ENCODE measurements around the gene SLC2A6. TPM values are rescaled to one million over a fixed set of nuclear protein-coding genes. Genes with fewer than 3 reads are reported as not detected.

SLC2A6 gene
- total and polyA plus RNA-seq, 11 donors: 1.8 to 10.4 (median 3.2) TPM

DNA sequence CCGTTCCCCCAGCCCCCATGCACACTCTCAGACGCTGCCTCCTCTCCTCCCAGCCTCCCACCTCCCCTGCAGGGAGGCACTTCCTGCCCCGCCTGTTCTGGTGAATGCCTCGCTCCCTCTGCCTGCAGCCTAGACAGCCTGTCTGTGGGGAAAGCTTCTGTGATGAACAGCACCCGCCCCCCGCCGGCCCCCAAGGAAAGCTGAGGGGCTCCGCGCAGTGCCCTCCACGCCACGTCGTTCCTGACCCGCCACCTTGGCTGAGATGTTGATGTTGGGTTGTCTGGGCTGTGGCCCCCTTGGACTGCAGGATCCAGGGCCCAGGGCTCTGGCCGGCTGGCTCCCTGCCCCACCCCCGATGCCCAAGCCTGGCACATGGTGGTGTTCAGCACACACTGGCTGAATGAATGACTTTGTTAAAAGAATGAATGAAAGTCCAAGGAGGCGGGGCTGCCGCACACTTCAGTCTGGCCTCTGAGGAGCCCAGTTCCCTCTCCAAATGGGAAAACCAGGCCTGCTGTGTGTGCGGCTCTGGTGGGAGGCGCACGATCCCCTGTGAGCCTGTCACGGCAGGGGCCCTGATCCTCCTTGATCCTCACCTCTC lies 47.9 kb upstream of the SLC2A6 start:
- peak in 2 of 4 donors; percentile 13 to 37 for ATAC-seq
- Histone ChIP-seq H3K4me1 (peaks cover 3 to 43% (median 27%) of the 10 kb centered on the region in 12 donors), H3K27ac (peak overlapping the region in 8 of 12 donors; percentile 1 to 62 (median 32)), H3K36me3 (no peaks in the 10 kb centered on the region), H3K27me3 (peaks cover 0 to 18% (median 0%) of the 10 kb centered on the region in 9 donors), H3K9me3 (no peaks in the 10 kb centered on the region), H3K4me3 (peak overlapping the region in 2 of 12 donors; percentile 12 to 19)
- TF ChIP-seq POLR2A (IDR thresholded peaks at IDR 0.05): no peak
- TF ChIP-seq, protein P1, sequence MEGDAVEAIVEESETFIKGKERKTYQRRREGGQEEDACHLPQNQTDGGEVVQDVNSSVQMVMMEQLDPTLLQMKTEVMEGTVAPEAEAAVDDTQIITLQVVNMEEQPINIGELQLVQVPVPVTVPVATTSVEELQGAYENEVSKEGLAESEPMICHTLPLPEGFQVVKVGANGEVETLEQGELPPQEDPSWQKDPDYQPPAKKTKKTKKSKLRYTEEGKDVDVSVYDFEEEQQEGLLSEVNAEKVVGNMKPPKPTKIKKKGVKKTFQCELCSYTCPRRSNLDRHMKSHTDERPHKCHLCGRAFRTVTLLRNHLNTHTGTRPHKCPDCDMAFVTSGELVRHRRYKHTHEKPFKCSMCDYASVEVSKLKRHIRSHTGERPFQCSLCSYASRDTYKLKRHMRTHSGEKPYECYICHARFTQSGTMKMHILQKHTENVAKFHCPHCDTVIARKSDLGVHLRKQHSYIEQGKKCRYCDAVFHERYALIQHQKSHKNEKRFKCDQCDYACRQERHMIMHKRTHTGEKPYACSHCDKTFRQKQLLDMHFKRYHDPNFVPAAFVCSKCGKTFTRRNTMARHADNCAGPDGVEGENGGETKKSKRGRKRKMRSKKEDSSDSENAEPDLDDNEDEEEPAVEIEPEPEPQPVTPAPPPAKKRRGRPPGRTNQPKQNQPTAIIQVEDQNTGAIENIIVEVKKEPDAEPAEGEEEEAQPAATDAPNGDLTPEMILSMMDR (IDR thresholded peaks at IDR 0.05): peak in 1 of 12 donors; percentile 20
- peak in 1 of 5 donors; percentile 35 for DNase-seq
- intact Hi-C loops (cut with DNase I): no loop called here
- WGBS, 4 donors: 41 to 48% (median 46%) methylated on average over 16 to 21 of the region's 21 CpGs

DNA sequence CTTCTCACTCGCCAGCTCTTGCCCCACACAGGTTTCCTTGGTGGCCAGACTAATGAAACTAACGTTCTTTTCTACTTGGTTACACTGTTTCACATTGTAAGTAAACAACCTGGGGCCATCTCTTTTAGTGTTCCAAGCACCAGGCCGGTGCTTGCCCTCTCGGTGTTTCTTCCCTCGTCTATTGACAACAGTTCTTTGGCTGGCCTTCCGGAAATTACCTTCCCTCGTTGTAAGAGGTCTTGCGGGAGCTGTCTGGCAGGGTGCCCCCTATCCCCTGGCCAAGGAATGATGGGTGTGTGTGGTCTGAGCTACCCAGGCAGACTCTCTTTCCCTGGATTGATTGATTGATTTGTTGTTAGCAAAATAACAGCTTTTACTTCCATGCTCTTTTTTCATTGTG lies 46.8 kb upstream of the SLC2A6 start:
- 59 to 77% (median 72%) methylated on average over 8 of the region's 8 CpGs for WGBS, 4 donors
- peaks cover 3 to 43% (median 26%) of the 10 kb centered on the region in 12 donors for H3K4me1 ChIP-seq
- intact Hi-C loops (cut with DNase I): no loop called here
- peaks cover 0 to 11% (median 0%) of the 10 kb centered on the region in 9 donors for H3K27me3 ChIP-seq
- no peaks in the 10 kb centered on the region for H3K9me3 ChIP-seq
- H3K4me3 ChIP-seq: no peak overlapping the region
- TF ChIP-seq, protein P1 (IDR thresholded peaks at IDR 0.05): no peak
- no peak for TF ChIP-seq POLR2A (IDR thresholded peaks at IDR 0.05)
- ATAC-seq (no peak), DNase-seq (peak in 2 of 5 donors; percentile 16 to 20)
- H3K27ac ChIP-seq: no peak overlapping the region
- H3K36me3 ChIP-seq: no peaks in the 10 kb centered on the region

DNA sequence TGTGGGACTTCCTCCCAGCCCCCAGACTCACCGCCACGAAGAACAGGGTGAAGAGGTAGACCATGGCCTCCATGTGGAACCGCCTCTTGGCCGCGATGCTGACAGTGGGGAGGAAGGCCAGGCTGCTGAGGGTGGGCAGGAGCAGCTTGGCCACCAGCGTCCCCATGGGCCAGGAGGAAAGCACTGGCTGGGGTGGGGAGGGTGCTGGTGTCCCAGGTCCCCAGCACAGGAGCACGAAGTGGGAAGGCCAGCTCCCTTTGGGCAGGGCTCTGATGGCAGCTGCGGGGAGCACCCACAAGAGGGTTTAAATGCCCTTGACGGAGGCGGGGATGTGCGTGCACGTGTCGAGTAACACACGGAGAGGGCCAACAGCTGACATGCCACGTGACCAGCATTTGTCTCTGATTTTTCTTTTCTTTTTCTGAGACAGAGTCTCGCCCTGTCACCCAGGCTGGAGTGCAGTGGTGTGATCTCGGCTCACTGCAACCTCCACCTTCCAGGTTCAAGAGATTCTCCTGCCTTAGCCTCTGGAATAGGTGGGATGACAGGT lies 45.9 kb upstream of the SLC2A6 start, which contains the start of gene MYMK:
Gene MYMK (minus strand): TSS at position 281 of the 550 bp plus-strand sequence. CDS start 115 bp downstream, at position 166.
- 93 to 99% (median 97%) methylated on average over 16 to 17 of the region's 17 CpGs for WGBS, 4 donors
- ATAC-seq: no peak
- Histone ChIP-seq H3K9me3 (no peaks in the 10 kb centered on the region), H3K27ac (no peak within 1 kb of the TSS), H3K36me3 (no peaks in the 10 kb centered on the region), H3K4me1 (peaks cover 3 to 43% (median 26%) of the 10 kb centered on the region in 12 donors), H3K27me3 (peaks cover 0 to 11% (median 0%) of the 10 kb centered on the region in 9 donors), H3K4me3 (no peak within 1 kb of the TSS)
- DNase-seq: peak in 2 of 5 donors; percentile 20 to 30
- intact Hi-C loops (cut with DNase I): no loop called here
- TF ChIP-seq, protein P1 (IDR thresholded peaks at IDR 0.05): no peak
- no peak for TF ChIP-seq POLR2A (IDR thresholded peaks at IDR 0.05)

DNA sequence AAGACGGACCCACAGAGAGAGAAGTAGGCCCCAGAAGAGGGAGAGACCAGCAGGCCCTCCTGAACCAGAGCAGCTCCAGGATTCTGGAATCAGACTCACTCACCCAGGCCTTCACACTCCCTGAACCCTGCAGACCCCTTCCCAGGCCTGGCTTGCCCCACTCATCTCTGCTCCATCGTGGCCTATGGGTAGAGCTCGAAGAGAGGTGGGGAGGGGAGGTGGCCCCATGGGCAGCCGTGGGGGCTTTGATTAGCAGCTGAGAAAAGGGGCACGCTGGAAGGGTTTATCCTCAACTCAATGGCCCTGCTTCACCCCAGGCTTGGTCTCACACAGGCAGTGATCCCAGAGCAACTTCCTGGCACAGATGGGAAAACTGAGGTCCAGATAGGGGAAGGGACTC lies 45.2 kb upstream of the SLC2A6 start:
- Histone ChIP-seq H3K4me1 (peaks cover 3 to 37% (median 26%) of the 10 kb centered on the region in 12 donors), H3K27ac (no peak overlapping the region), H3K4me3 (no peak overlapping the region), H3K9me3 (no peaks in the 10 kb centered on the region), H3K36me3 (no peaks in the 10 kb centered on the region), H3K27me3 (peaks cover 0 to 11% (median 0%) of the 10 kb centered on the region in 9 donors)
- intact Hi-C loops (cut with DNase I): no loop called here
- TF ChIP-seq POLR2A (IDR thresholded peaks at IDR 0.05): no peak
- TF ChIP-seq, protein P1 (IDR thresholded peaks at IDR 0.05): no peak
- ATAC-seq (no peak), DNase-seq (peak in 1 of 5 donors; percentile 52)
- WGBS, 4 donors: 81 to 87% (median 84%) methylated on average over 5 of the region's 5 CpGs

Measured in heart left ventricle (tissue), 16 donors.